C4-2B (cell line): Measurements from ENCODE around the gene MIX23.

ENCODE experiments used
- ZFX ChIP-seq: fragments of 450-650 bp; IDR thresholded peaks from 2 replicates; pipeline ENCODE4 v1.6.1; 2017
- TF ChIP-seq, protein P1 (sequence below): fragments of 450-650 bp; conservative IDR thresholded peaks from 2 replicates; pipeline ENCODE4 v1.5.1; 2017; ENCODE audit warnings: mild to moderate bottlenecking

GRCh38 chr3:122318620-122319019 is 64.4 kb downstream of the MIX23 start:
- TF ChIP-seq, protein P1, sequence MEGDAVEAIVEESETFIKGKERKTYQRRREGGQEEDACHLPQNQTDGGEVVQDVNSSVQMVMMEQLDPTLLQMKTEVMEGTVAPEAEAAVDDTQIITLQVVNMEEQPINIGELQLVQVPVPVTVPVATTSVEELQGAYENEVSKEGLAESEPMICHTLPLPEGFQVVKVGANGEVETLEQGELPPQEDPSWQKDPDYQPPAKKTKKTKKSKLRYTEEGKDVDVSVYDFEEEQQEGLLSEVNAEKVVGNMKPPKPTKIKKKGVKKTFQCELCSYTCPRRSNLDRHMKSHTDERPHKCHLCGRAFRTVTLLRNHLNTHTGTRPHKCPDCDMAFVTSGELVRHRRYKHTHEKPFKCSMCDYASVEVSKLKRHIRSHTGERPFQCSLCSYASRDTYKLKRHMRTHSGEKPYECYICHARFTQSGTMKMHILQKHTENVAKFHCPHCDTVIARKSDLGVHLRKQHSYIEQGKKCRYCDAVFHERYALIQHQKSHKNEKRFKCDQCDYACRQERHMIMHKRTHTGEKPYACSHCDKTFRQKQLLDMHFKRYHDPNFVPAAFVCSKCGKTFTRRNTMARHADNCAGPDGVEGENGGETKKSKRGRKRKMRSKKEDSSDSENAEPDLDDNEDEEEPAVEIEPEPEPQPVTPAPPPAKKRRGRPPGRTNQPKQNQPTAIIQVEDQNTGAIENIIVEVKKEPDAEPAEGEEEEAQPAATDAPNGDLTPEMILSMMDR = no peak
- TF ChIP-seq ZFX = no peak
